Activated gamma-delta T cell treated with anti-CD3 and anti-CD28 coated beads, Interleukin-2, amount 50 U/mL, for 16 hours (primary cell): ENCODE results near the gene FGD6.
"Not testable (repeated sequence)": the region's sequence is repeated elsewhere in the genome, so short reads cannot be mapped to it uniquely, and the experiment has no call there.

Source experiments
- DNase-seq: peaks from one replicate; pipeline ENCODE4 v3.0.0-alpha.2; 2020; ENCODE audit warnings: low read depth

The FGD6 gene

GRCh38 chr12:95234187-95234586 lies 16.9 kb upstream of the FGD6 start:
- not testable (repeated sequence) for DNase-seq

DNA sequence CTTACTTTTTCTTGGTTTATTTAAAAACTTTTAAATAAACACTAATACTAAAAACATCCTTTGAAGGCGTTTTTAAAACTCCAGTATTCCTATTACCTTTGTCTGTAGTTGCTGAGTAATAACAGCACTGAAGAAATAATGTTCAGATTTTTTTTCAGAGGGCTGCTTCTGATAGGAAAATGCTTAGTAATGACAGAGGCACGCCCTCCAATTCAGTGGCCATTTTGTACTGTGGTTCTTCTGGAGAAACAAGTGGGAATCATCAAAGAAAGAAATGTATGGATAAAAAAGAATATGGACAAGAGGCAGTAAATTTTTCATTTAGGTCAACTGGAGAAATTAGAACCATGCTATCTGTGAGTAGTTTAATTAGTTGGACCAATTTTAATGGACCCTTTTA lies 13.9 kb upstream of the FGD6 start:
- DNase-seq: no peak

DNA sequence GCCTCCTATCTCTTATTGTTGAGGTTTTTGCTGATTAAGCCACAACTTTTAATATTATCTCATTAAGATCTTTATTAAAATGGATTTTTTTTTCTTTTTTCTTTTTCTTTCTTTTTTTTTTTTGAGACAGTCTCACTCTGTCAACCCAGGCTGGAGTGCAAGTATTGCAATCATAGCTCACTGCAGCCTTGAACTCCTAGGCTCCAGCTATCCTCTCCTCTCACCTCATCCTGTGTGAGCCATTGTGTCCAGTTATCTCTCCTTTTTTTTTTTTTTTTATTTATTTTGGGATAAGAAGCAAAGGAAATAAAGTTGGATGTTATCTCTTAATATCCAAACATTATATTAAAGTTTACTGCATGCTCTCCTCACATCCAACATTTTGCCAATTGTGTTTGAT lies 13.0 kb upstream of the FGD6 start:
- DNase-seq: no peak

GRCh38 chr12:95229636-95230035 lies 12.4 kb upstream of the FGD6 start:
- DNase-seq: no peak

GRCh38 chr12:95228617-95229016 lies 11.3 kb upstream of the FGD6 start:
- no peak for DNase-seq

DNA sequence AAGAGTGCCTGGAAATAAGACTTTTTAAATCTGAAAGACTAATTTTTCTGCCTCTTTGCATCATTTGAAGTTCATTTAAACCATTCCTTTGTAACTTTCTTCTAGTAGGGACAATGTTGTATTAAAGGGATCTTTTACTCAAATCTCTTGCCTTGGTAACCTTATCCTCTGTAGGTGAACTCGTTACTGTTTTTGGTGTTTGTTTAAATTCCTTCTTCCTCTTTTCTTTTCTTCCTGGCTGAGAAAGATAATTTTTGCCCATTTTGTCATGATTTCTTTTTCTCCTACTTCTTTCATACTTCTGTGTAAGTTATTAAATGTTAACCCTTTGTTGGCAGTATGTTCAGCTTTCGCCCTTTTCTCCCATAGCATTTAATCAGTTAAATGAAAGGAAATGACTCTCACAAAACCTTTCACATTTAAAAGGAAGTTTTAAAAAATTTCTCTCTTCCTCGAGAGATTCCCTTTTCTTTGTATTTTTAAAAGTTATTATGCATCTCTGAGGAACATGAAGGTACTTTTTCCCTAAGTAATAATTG lies 10.6 kb upstream of the FGD6 start:
- DNase-seq: no peak

DNA sequence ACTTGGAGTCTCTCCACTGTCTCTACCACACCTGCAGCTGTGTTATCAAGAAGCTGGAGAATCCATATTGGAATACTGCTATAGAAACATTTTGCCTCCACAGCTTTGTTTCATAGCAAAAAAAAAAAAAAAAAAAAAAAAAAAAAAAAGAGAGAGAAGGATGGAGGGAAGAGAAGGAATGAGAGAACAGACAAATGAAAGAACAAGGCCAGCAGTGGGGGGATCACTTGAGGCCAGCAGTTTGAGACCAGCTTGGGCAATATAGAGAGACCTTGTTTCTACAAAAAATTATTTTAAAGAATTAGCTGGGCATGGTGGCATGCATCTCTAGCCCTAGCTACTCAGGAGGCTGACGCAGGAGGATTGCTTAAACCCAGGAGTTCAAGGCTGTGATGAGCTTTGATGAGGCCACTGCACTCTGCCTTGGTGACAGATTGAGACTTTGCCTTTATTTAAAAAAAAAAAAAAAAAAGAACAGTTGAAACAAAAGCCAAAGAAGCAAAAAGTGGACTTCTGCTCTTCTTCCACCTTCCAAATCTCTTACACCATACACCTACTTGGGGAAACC lies 8.5 kb upstream of the FGD6 start:
- DNase-seq: no peak

DNA sequence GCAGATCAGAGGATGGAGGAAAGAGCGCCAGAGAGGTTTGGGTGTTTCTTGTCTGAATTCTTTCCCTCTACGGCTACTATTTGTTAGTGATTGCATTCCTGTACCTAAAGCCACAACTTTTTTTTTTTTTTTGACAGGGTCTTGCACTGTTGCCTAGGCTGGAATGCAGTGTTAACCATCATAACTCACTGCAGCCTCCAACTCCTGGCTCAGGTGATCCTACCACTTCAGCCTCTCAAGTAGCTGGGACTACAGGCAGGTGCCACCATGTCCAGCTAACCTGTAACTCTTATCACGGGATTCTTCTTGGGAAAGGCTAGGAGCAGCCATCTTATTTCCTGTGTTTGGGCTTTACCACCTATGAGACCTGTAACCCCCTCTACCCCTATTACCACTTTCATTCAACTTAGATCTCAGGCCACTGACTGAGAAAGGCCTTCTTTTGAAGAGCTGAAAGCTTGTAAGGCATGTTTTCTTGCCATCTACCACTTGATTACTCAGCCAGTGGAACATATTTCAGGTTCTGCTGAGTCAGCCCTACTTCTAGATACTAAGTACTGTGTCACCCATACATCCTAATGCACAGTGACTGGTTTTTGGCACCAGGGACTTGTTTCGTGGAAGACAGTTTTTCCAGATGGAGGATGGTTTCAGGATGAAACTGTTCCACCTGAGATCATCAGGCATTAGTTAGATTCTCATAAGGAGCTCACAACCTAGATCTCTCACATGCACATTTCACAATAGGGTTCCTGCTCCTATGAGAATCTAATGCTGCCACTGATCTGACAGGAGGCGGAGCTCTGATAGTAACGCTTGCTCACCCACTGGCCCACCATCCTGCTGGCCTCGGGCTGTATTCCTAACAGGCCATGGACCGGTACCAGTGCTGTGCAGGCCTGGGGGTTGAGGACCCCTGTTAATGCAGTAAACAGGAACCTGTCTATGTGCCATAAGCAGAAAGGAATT lies 7.2 kb upstream of the FGD6 start:
- no peak for DNase-seq

- no peak for DNase-seq
These were observed 3.5 kb upstream of the FGD6 start for GRCh38 chr12:95220726-95221125.

GRCh38 chr12:95220190-95220589 lies 2.9 kb upstream of the FGD6 start:
- DNase-seq: no peak

- DNase-seq: no peak
These were observed 1.2 kb upstream of the FGD6 start for GRCh38 chr12:95218150-95219133.

DNA sequence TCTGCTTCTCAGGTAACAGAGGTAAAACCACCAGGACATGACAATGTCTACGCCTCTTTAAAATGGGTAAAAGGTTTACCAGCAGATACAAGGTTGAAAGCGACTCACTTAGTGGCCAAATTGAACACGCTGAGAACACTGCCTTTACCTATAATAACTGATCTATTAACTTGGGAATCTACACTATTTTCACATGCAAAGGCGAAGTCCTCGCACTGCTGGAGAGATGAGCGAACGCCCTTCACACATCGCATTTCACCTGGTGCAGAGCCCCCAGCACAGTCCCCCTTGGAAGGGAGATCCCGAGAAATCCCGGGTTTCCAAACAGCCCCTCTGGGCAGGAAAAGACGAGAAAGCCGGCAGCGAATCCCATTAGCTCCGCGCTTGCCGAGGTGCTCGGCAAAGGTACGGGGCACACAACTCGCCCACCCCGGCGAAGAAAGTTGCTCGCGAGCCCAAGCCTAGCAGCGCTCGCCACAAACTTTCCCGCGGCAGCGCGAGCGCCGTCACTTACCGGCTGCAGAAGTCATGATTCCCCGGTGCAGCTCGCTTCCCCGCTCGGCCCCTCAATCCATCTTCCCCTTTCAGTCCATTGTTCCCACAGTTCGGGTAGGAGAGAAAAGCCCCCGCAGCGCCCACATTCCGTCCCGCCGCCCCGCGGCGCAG lies 423 bp downstream of the FGD6 start:
- no peak for DNase-seq

DNA sequence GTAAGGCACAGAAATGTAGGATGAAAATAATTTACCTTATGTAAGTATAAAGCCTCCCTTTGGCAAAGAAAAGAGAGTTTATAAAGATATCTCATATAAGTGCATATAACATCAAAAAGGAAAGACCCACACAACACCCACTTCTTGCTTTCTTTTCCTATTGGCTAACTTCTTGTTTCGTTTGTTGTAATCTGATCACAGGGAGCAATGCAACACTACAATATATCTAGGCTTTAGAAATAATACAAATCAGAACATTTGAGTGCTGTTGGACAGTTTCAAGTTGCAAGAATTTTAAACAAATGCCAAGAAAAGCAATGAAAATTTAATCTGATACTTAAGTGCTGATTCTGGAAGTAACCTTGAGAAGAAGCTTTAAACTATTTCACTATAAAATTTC lies 1.3 kb downstream of the FGD6 start:
- DNase-seq: no peak

- DNase-seq: no peak
These were observed 2.8 kb downstream of the FGD6 start for GRCh38 chr12:95214466-95214865.

DNA sequence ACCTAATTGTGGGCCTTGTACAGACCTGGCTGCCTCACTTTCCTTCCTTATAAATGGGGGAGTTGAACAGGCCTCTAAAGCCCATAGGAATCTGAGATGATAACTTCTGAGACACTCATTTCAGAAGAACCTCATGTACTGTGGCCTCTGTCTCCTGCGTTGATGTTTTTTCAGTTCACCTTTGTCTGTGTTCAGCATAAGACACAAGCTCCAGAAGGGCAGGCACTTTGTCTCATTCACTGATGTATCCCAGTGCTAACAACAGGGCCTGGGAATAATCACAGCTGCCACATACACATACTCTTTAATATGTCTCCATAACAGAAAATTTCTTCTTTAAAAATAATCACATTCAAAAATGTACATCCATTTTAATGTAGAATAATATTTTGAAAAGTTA lies 3.3 kb downstream of the FGD6 start:
- DNase-seq: no peak

GRCh38 chr12:95213119-95213518 lies 4.1 kb downstream of the FGD6 start:
- DNase-seq: no peak

DNA sequence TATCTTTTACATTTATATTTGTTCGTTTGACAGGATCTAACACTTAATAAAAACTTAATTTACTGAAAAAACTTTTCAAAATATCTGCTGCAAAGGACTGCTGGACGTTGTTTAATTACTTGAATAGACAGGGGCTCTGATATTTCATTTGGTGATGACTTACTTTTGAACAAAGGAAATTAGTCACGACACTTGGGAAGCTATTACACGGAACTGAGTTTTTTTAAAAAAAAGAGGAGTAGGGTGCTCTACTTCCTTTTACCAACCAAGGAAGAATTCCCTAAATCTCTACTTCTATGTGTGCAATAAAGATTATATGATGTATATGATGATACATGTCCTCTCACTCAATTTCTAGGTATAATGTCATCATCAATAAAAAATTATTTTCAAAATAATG lies 4.7 kb downstream of the FGD6 start:
- no peak for DNase-seq

- no peak for DNase-seq
These were observed 8.6 kb downstream of the FGD6 start for GRCh38 chr12:95208678-95209077.

DNA sequence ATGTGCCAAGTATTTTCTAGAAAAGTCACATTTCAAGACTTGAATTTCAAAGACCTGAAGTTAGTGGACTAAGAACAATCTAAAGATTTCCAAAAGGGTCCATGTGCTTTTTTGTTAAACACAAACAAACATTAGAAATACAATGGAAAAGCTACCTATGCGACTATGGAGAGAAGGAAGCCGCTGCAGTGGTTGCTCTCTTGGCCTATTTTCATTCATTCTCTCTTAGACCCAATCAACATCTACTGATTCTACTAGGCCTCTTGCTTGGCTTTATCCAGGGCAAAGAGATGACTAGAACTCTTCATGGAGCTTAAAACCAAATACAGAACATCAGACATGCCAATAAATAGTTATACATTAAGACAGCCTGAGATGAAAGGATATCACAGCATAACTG lies 9.9 kb downstream of the FGD6 start:
- no peak for DNase-seq

- no peak for DNase-seq
These were observed 10.4 kb downstream of the FGD6 start for GRCh38 chr12:95206916-95207315.

DNA sequence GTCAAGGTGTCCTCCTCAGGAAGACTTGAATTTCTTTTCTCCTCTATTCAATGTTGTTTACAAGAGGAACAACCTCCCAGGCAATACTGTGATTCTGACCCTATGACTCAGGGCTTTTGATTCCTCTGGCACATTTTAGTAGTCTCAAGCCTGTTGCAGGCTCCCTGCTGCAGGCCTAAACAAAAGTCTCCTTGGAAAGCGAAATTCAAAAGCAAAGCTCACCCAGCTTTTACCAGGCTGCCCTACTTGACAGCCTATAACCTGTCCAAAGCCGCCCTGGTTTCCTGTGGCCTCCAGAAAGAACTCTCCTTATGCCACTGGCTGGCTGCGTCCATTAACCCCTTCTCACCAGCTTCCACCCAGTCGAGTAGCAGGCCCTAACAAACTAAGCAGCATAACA lies 11.6 kb downstream of the FGD6 start:
- DNase-seq: no peak
